Measurements from ENCODE around the gene PPP1R2C.

- no peak for TF ChIP-seq POLR2A (IDR thresholded peaks at IDR 0.05; ENCODE audit: low read length)
- no peak for TF ChIP-seq GATA1 (IDR thresholded peaks at IDR 0.05; ENCODE audit: low read depth, low read length)
Observed at GRCh38 chrX:42825201-42825600, 47.2 kb upstream of the PPP1R2C start.
